CD14-positive monocyte (primary cell): ENCODE measurements around the gene GRIK3. TPM values are rescaled to one million over a fixed set of nuclear protein-coding genes. Genes with fewer than 3 reads are reported as not detected.

Experiments
- DNase-seq, 3 donors: peaks; one replicate each; pipeline ENCODE4 v3.0.0-alpha.2; 2011 to 2022
- H2AFZ ChIP-seq: 2 replicates; pipeline ENCODE4 v1.6.0; 2012; ENCODE audit warnings: mild to moderate bottlenecking, low read depth, low read length, inconsistent platforms; ENCODE audit not compliant: insufficient read depth, poor library complexity, severe bottlenecking
- H3K27ac ChIP-seq, 2 donors: 1 replicate in 1 of 2; 2 replicates in 1 of 2; pipeline ENCODE4 v1.5.1; 2012 to 2013; ENCODE audit warnings: low read length in 2 of 2, control low read depth in 1 of 2, inconsistent platforms in 1 of 2, low read depth in 1 of 2, mild to moderate bottlenecking in 1 of 2
- H3K27me3 ChIP-seq, 2 donors: one replicate each; pipeline versions ENCODE4 v1.6.0 to v1.6.1; 2011 to 2013; ENCODE audit warnings: low read length in 2 of 2; ENCODE audit not compliant: control insufficient read depth in 2 of 2, insufficient read depth in 2 of 2
- H3K36me3 ChIP-seq, 2 donors: replicated peaks in 1 of 2; 1 replicate in 1 of 2; 2 replicates in 1 of 2; pipeline versions ENCODE4 v1.5.1 to v1.6.1; 2012 to 2013; ENCODE audit warnings: low read length in 2 of 2, control low read depth in 1 of 2, inconsistent platforms in 1 of 2, mild to moderate bottlenecking in 1 of 2; ENCODE audit not compliant: insufficient read depth in 2 of 2, control insufficient read depth in 1 of 2
- H3K4me1 ChIP-seq, 2 donors: 1 replicate in 1 of 2; 2 replicates in 1 of 2; pipeline versions ENCODE4 v1.5.1 to v1.6.1; 2012 to 2013; ENCODE audit warnings: low read length in 2 of 2, control low read depth in 1 of 2, inconsistent platforms in 1 of 2, mild to moderate bottlenecking in 1 of 2, moderate library complexity in 1 of 2; ENCODE audit not compliant: insufficient read depth in 2 of 2, control insufficient read depth in 1 of 2
- H3K4me2 ChIP-seq: replicated peaks from 2 replicates; pipeline ENCODE3; 2012; ENCODE audit warnings: low read length, moderate library complexity, mild to moderate bottlenecking; ENCODE audit not compliant: poor library complexity, severe bottlenecking; ENCODE audit errors: extremely low read depth
- H3K4me3 ChIP-seq, 3 experiments: fragments of 200-600 bp in 1 of 3; sonication (generic) in 1 of 3; replicated peaks in 1 of 3; 1 replicate in 2 of 3; 2 replicates in 1 of 3; pipeline ENCODE4 v1.5.1; 2011 to 2013; ENCODE audit warnings: low read length in 3 of 3, mild to moderate bottlenecking in 3 of 3, control low read depth in 2 of 3, low read depth in 2 of 3, inconsistent platforms in 1 of 3, moderate library complexity in 1 of 3
- H3K79me2 ChIP-seq: 2 replicates; pipeline ENCODE4 v1.6.0; 2012; ENCODE audit warnings: mild to moderate bottlenecking, control low read depth, inconsistent platforms, low read length, moderate library complexity; ENCODE audit not compliant: insufficient read depth
- H3K9ac ChIP-seq: 2 replicates; pipeline ENCODE4 v1.6.0; 2017; ENCODE audit warnings: low read length, mild to moderate bottlenecking; ENCODE audit not compliant: insufficient read depth, poor library complexity, severe bottlenecking
- H3K9me3 ChIP-seq, 2 donors: replicated peaks in 1 of 2; 1 replicate in 1 of 2; 2 replicates in 1 of 2; pipeline versions ENCODE4 v1.5.1 to v1.6.1; 2012 to 2013; ENCODE audit warnings: low read length in 2 of 2, control low read depth in 1 of 2; ENCODE audit not compliant: control insufficient read depth in 1 of 2, insufficient read depth in 1 of 2
- H4K20me1 ChIP-seq: 2 replicates; pipeline ENCODE4 v1.6.0; 2012; ENCODE audit warnings: mild to moderate bottlenecking, low read length, control low read depth, moderate library complexity; ENCODE audit not compliant: insufficient read depth
- H3K27ac Mint-ChIP-seq, 7 donors: one replicate each; pipeline ENCODE4 v1.8.0; 2020; ENCODE audit warnings: mild to moderate bottlenecking in 7 of 7, mixed read lengths in 7 of 7, moderate library complexity in 6 of 7, inconsistent platforms in 2 of 7
- H3K27me3 Mint-ChIP-seq, 3 donors: one replicate each; pipeline ENCODE4 v1.8.0; 2021 to 2022; ENCODE audit warnings: low read depth in 3 of 3, mild to moderate bottlenecking in 3 of 3, mixed read lengths in 3 of 3, moderate library complexity in 3 of 3, inconsistent platforms in 1 of 3
- H3K36me3 Mint-ChIP-seq, 2 donors: one replicate each; pipeline ENCODE4 v1.8.0; 2020; ENCODE audit warnings: mixed read lengths in 2 of 2, inconsistent platforms in 1 of 2, mild to moderate bottlenecking in 1 of 2
- H3K4me1 Mint-ChIP-seq: one replicate; pipeline ENCODE4 v1.8.0; 2020; ENCODE audit warnings: mild to moderate bottlenecking, mixed read lengths
- H3K4me3 Mint-ChIP-seq, 2 donors: one replicate each; pipeline ENCODE4 v1.8.0; 2020; ENCODE audit warnings: mild to moderate bottlenecking in 2 of 2, mixed read lengths in 2 of 2, moderate library complexity in 1 of 2
- H3K9me3 Mint-ChIP-seq, 7 donors: one replicate each; pipeline ENCODE4 v1.8.0; 2020 to 2022; ENCODE audit warnings: mixed read lengths in 7 of 7, mild to moderate bottlenecking in 6 of 7, moderate library complexity in 6 of 7, inconsistent platforms in 2 of 7
- WGBS: methylation state at CpG from one replicate; pipeline ENCODE4 v1.1.5; 2013; ENCODE audit warnings: missing lambda C conversion rate; ENCODE audit not compliant: insufficient coverage; 5-methylcytosine and 5-hydroxymethylcytosine counted together
- intact Hi-C, 2 donors: fragments of 100-400 bp; cut with micrococcal nuclease; formaldehyde crosslinking; loops; one replicate each; pipeline versions ENCODE4 v1.15.0 to v1.15.1; 2023
- polyA plus RNA-seq, 3 donors: library from polyadenylated mRNA; depleted of rRNA in 1 of 3; unstranded in 2 of 3; stranded (reverse) in 1 of 3; fragments of 300-500 nt in 2 of 3; fragments of >200 nt in 1 of 3; fragmentation: Illumina TruSeq in 2 of 3; gene quantifications; 1 replicate in 2 of 3; 2 replicates in 1 of 3; pipeline ENCODE4 v1.2.3, GENCODE V29; 2012 to 2021
- TF ChIP-seq, protein P1 (sequence below): fragments of 200-600 bp; IDR thresholded peaks from one replicate; pipeline ENCODE4 v1.8.0; 2022; ENCODE audit warnings: antibody characterized with exemption, mild to moderate bottlenecking

The GRIK3 gene
- polyA plus RNA-seq, 3 donors = not detected

GRCh38 chr1:36755303-36756230 is 278.7 kb downstream of the GRIK3 start:
- DNase-seq = no peak
- H3K4me3 Mint-ChIP-seq = no peak overlapping the region
- Histone ChIP-seq H3K36me3 (no peaks in the 10 kb centered on the region), H3K4me3 (no peak overlapping the region), H2AFZ (no peak overlapping the region), H4K20me1 (no peaks in the 10 kb centered on the region), H3K9ac (no peak overlapping the region), H3K9me3 (peaks cover 0 to 3% of the 10 kb centered on the region in 2 donors), H3K4me2 (no peak overlapping the region), H3K4me1 (no peaks in the 10 kb centered on the region), H3K27ac (no peak overlapping the region), H3K79me2 (no peaks in the 10 kb centered on the region), H3K27me3 (no peaks in the 10 kb centered on the region)
- no peak overlapping the region for H3K27ac Mint-ChIP-seq
- H3K36me3 Mint-ChIP-seq = no peaks in the 10 kb centered on the region
- peaks cover 4 to 12% (median 6%) of the 10 kb centered on the region in 3 donors for H3K27me3 Mint-ChIP-seq
- TF ChIP-seq, protein P1, sequence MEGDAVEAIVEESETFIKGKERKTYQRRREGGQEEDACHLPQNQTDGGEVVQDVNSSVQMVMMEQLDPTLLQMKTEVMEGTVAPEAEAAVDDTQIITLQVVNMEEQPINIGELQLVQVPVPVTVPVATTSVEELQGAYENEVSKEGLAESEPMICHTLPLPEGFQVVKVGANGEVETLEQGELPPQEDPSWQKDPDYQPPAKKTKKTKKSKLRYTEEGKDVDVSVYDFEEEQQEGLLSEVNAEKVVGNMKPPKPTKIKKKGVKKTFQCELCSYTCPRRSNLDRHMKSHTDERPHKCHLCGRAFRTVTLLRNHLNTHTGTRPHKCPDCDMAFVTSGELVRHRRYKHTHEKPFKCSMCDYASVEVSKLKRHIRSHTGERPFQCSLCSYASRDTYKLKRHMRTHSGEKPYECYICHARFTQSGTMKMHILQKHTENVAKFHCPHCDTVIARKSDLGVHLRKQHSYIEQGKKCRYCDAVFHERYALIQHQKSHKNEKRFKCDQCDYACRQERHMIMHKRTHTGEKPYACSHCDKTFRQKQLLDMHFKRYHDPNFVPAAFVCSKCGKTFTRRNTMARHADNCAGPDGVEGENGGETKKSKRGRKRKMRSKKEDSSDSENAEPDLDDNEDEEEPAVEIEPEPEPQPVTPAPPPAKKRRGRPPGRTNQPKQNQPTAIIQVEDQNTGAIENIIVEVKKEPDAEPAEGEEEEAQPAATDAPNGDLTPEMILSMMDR = no peak
- peaks cover 0 to 7% (median 3%) of the 10 kb centered on the region in 7 donors for H3K9me3 Mint-ChIP-seq
- peaks cover 2% of the 10 kb centered on the region for H3K4me1 Mint-ChIP-seq
- intact Hi-C loops = no loop called here
- WGBS = 65% methylated on average over 5 of the region's 12 CpGs

DNA sequence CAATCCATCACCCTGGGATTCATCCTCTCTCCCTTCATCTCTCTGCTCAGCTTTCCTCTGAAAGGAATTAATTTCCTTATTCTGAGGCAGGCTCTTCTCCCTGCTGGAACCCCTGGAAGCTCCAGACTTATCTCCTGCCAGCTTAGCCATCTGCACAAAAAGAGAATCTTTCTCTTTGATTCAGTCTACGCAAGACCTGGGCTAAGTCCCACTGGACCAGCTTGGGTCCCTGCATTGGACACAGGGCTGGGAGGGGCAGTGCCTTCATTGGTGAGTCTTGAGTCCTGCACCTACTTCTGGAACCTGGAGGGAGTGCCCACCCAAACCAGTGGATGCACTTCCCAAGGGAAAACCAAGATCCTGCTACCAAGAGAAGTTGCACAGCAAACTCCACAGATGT is 279.9 kb downstream of the GRIK3 start:
- H3K9me3 Mint-ChIP-seq = peaks cover 0 to 5% (median under 1%) of the 10 kb centered on the region in 7 donors
- no peak overlapping the region for H3K27ac Mint-ChIP-seq
- Histone ChIP-seq H3K27ac (no peak overlapping the region), H3K9me3 (peaks cover 0 to 1% of the 10 kb centered on the region in 2 donors), H3K9ac (no peak overlapping the region), H3K36me3 (no peaks in the 10 kb centered on the region), H4K20me1 (no peaks in the 10 kb centered on the region), H2AFZ (no peak overlapping the region), H3K4me1 (no peaks in the 10 kb centered on the region), H3K79me2 (no peaks in the 10 kb centered on the region), H3K4me3 (no peak overlapping the region), H3K4me2 (no peak overlapping the region), H3K27me3 (no peaks in the 10 kb centered on the region)
- H3K36me3 Mint-ChIP-seq = no peaks in the 10 kb centered on the region
- H3K4me1 Mint-ChIP-seq = peaks cover 2% of the 10 kb centered on the region
- no peak for DNase-seq
- H3K27me3 Mint-ChIP-seq = peaks cover 1 to 12% (median 6%) of the 10 kb centered on the region in 3 donors
- intact Hi-C loops = no loop called here
- TF ChIP-seq, protein P1 = no peak
- no peak overlapping the region for H3K4me3 Mint-ChIP-seq
- whole genome bisulfite sequencing = 100% methylated on average over 1 of the region's 1 CpG
